K562 (cell line): ENCODE data around the gene SGMS1. TPM values are rescaled to one million over a fixed set of nuclear protein-coding genes. Genes with fewer than 3 reads are reported as not detected.
"Not testable (repeated sequence)": the region's sequence is repeated elsewhere in the genome, so short reads cannot be mapped to it uniquely, and the experiment has no call there.

Experiments
- CBFA2T3 ChIP-seq: fragments of 450-650 bp; IDR thresholded peaks from 2 replicates; pipeline ENCODE4 v1.6.1; 2017
- DPF2 ChIP-seq: fragments of 450-650 bp; IDR thresholded peaks from 2 replicates; pipeline ENCODE4 v1.6.1; 2016
- EHMT2 ChIP-seq: fragments of 450-650 bp; IDR thresholded peaks from 2 replicates; pipeline ENCODE4 v1.6.1; 2018; ENCODE audit warnings: antibody characterized with exemption
- FOSL1 ChIP-seq: fragments of 200-800 bp; sonication (Bioruptor generic); conservative IDR thresholded peaks from 2 replicates; pipeline ENCODE4 v1.6.1; 2016; ENCODE audit warnings: missing genetic modification characterization, missing compliant biosample characterization
- JUND ChIP-seq, 2 experiments: IDR thresholded peaks; 2 replicates in 1 of 2; 3 replicates in 1 of 2; pipeline ENCODE4 v1.6.1; 2011; ENCODE audit warnings: borderline replicate concordance in 2 of 2, low read depth in 2 of 2, low read length in 2 of 2, improper control_type of control experiment in 1 of 2, missing biosample characterization in 1 of 2, missing genetic modification characterization in 1 of 2, missing genetic modification reagents in 1 of 2
- NR2C1 ChIP-seq, 2 experiments: fragments of 450-650 bp; IDR thresholded peaks; 2 replicates each; pipeline ENCODE4 v1.6.1; 2017; ENCODE audit warnings: mild to moderate bottlenecking in 2 of 2, antibody characterized with exemption in 1 of 2, inconsistent platforms in 1 of 2, missing compliant biosample characterization in 1 of 2, missing genetic modification characterization in 1 of 2
- NR2C2 ChIP-seq, 2 experiments: fragments of 200-800 bp in 1 of 2; sonication (Bioruptor generic) in 1 of 2; sonication (generic) in 1 of 2; formaldehyde crosslinking in 1 of 2; IDR thresholded peaks; 2 replicates each; pipeline versions ENCODE4 v1.6.1 to v1.8.0; 2016 to 2022; ENCODE audit warnings: mild to moderate bottlenecking in 1 of 2, missing compliant biosample characterization in 1 of 2, missing genetic modification characterization in 1 of 2, missing genetic modification reagents in 1 of 2
- SMARCA4 ChIP-seq: fragments of 450-650 bp; IDR thresholded peaks from 2 replicates; pipeline ENCODE4 v1.6.1; 2016
- TBP ChIP-seq: optimal IDR thresholded peaks from 2 replicates; pipeline ENCODE3; 2011; ENCODE audit warnings: low read depth, low read length, improper control_type of control experiment
- TRIM24 ChIP-seq, 2 experiments: fragments of 450-650 bp; IDR thresholded peaks; 2 replicates each; pipeline ENCODE4 v1.6.1; 2016
- polyA plus RNA-seq, 8 experiments: library from polyadenylated mRNA; depleted of rRNA in 4 of 8; stranded (reverse) in 5 of 8; unstranded in 3 of 8; fragments of >200 nt; fragmentation: Nextera tagmentation in 2 of 8; fragmentation: Illumina TruSeq in 1 of 8; extraction: Ambion mirVana in 2 of 8; extraction: Trizol in 1 of 8; gene quantifications; 2 replicates each; pipeline versions ENCODE4 v1.2.1 to v1.2.3, GENCODE V29; 2011 to 2014; ENCODE audit warnings: inconsistent platforms in 1 of 8, missing spikeins in 1 of 8
- total RNA-seq, 7 experiments: library from RNA; depleted of rRNA in 6 of 7; stranded (reverse); fragments of >200 nt in 6 of 7; fragmentation: Illumina TruSeq in 2 of 7; extraction: Trizol in 2 of 7; gene quantifications; 2 replicates each; pipeline versions ENCODE4 v1.2.1 to v1.2.3, GENCODE V29; 2011 to 2021; ENCODE audit warnings: low replicate concordance in 1 of 7
- TF ChIP-seq, protein P1 (sequence below): sonication (generic); formaldehyde crosslinking; IDR thresholded peaks from 2 replicates; pipeline ENCODE4 v1.8.0; 2022; ENCODE audit warnings: missing genetic modification reagents, mild to moderate bottlenecking, moderate library complexity, borderline replicate concordance

SGMS1 gene
- total and polyA plus RNA-seq, 9 of the 15 experiments (the other 6 are each of a cell fraction or from before 2014, with no cell fraction given), result 22.6 to 232 (median 82.2) TPM

DNA sequence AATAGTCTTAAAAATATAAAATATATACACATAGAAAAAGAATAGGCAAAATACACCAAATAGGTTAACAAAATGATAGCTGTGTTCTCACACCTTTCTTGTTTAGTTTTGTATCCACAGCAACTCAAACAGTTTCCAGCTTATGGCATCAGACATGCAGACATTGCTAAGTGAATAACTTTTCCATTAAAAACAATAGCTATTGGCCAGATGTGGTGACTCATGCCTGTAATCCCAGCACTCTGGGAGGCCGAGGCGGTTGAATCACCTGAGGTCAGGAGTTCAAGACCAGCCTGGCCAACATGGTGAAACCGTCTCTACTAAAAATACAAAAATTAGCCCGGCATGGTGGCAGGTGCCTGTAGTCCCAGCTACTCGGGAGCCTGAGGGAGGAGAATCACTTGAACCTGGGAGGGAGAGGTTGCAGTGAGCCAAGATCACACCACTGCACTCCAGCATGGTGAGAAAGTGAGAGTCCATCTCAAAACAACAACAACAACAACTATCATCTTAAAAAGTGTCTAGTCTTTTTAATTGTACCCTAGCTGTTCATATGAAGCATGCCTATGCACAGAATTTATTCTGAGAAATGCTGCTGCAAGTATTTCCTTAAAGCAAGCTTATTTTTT lies 88.9 kb downstream of the SGMS1 start (continued):
- TF ChIP-seq FOSL1 (tag), result peak; percentile 94
- peak; percentile 84 for TF ChIP-seq DPF2
- peak; percentile 73 for TF ChIP-seq SMARCA4
- TF ChIP-seq, protein P1, sequence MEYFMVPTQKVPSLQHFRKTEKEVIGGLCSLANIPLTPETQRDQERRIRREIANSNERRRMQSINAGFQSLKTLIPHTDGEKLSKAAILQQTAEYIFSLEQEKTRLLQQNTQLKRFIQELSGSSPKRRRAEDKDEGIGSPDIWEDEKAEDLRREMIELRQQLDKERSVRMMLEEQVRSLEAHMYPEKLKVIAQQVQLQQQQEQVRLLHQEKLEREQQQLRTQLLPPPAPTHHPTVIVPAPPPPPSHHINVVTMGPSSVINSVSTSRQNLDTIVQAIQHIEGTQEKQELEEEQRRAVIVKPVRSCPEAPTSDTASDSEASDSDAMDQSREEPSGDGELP (CRISPR knock-in tag), result 0 out of 2 replicates have a peak, but pooled peaks have one; percentile 14
- peak; percentile 53; the same call in 1 of the 2 replicates for TF ChIP-seq CBFA2T3
- peak; percentile 23 for TF ChIP-seq TBP
- not testable (repeated sequence) for TF ChIP-seq NR2C2 (CRISPR knock-in tag; IDR thresholded peaks at IDR 0.05)
- TF ChIP-seq NR2C2 (tag; IDR thresholded peaks at IDR 0.05), result peak; percentile 77
- peak in 1 of 2 experiments; percentile 66; a peak in 1 of 4 replicates for TF ChIP-seq TRIM24 (IDR thresholded peaks at IDR 0.05)
- peak; percentile 56; the same call in 1 of the 2 replicates for TF ChIP-seq NR2C1 (IDR thresholded peaks at IDR 0.05)
- TF ChIP-seq NR2C1 (tag; IDR thresholded peaks at IDR 0.05), result peak; percentile 67
- 0 out of 2 replicates have a peak, but pooled peaks have one; percentile 31 for TF ChIP-seq EHMT2
- peak; percentile 81 for TF ChIP-seq JUND (IDR thresholded peaks at IDR 0.05; ENCODE audit: borderline replicate concordance, low read depth, low read length)
- peak; percentile 65; the same call in 2 of the 3 replicates for TF ChIP-seq JUND (tag; IDR thresholded peaks at IDR 0.05; ENCODE audit: borderline replicate concordance, low read depth, low read length)
